HAP-1 (cell line): ENCODE results near the gene TSPEAR.
A peak's percentile ranks its signal among the peaks of the same experiment; 100 is the strongest.

ENCODE experiments used
- DNase-seq, 2 experiments: peaks; one replicate each; pipeline ENCODE4 v3.0.0-alpha.2; 2016 to 2020; ENCODE audit warnings: low spot score in 2 of 2
- H3K27me3 ChIP-seq: fragments of 250-450 bp; sonication (Bioruptor Pico); 2 replicates; pipeline ENCODE4 v1.5.1; 2020; ENCODE audit warnings: low read depth, mild to moderate bottlenecking, moderate library complexity
- H3K36me3 ChIP-seq: fragments of 250-450 bp; sonication (Bioruptor Pico); replicated peaks from 2 replicates; pipeline ENCODE4 v1.5.1; 2020; ENCODE audit warnings: mild to moderate bottlenecking
- H3K4me1 ChIP-seq: fragments of 250-450 bp; sonication (Bioruptor Pico); 2 replicates; pipeline ENCODE4 v1.5.1; 2020; ENCODE audit warnings: mild to moderate bottlenecking
- H3K4me3 ChIP-seq: fragments of 250-450 bp; sonication (Bioruptor Pico); 2 replicates; pipeline ENCODE4 v1.5.1; 2020; ENCODE audit warnings: mild to moderate bottlenecking, moderate library complexity
- H3K9me3 ChIP-seq: fragments of 250-450 bp; sonication (Bioruptor Pico); 2 replicates; pipeline ENCODE4 v1.5.1; 2020; ENCODE audit warnings: mild to moderate bottlenecking, moderate library complexity
- in situ Hi-C: fragments of 300-500 bp; cut with MboI; formaldehyde crosslinking; loops from 3 replicates; pipeline ENCODE4 v1.14.3; 2020; ENCODE audit warnings: low sequenced_read_pairs, inconsistent platforms, mixed read lengths

TSPEAR gene

DNA sequence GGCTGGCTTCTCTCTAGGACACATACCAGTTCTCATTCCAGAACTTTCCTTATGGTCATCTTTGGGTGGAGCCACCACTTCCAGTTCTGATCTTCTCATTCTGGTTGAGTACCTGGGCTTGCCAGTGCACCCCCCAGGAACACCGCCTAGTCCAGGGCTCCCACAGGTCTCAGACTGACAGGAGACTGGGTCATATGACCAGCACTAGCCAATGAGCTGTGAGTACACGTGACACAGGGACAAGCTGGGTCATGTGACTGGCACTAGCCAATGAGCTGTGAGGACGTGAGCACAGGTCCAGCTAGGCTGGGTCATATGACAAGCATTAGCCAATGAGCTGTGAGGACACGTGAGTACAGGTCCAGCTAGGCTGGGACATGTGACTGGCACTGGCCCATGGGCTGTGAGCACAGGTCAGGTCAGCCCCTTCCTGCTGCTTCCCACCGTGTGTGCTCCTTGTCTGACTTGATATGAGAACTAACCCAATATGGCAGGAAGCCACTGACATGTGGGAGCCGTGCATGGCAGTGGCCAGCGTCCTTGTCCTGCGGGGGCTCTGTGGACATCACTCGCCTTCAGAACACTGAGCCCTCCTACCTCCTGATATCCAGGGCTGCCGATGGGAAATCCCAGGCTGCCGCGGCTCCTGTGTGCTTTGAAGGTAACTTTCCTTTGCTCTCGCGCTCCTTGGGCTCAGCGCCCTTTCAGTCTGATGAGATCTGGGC lies 194.0 kb downstream of the TSPEAR start:
- in situ Hi-C loops: no loop called here

DNA sequence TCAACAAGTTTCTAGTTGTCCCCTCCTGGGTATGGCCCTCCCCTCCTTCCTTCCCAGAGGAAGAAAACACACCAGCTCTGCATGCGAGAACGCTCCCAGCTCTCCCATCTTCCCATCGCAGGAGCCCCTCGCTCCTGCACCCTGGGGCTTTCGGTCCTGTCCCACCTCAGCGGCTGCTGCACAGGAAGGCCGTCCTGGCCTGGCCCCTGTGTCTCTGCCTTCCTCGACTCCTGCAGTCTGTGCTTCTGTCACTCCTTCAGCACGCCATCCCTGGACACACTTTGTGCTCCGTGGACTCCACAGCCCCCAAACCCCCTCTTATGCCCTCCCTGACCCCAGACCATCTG lies 194.6 kb downstream of the TSPEAR start:
- Histone ChIP-seq H3K36me3 (no peaks in the 10 kb centered on the region), H3K9me3 (no peaks in the 10 kb centered on the region), H3K4me3 (no peak overlapping the region), H3K4me1 (no peaks in the 10 kb centered on the region), H3K27me3 (no peaks in the 10 kb centered on the region)
- no peak for DNase-seq
- in situ Hi-C loops: no loop called here

More for the DNA sequence above, 194.0 kb downstream of the TSPEAR start:
- DNase-seq: peak in 1 of 2 experiments; percentile 64
- no peaks in the 10 kb centered on the region for H3K9me3 ChIP-seq
- H3K4me3 ChIP-seq: no peak overlapping the region
- no peaks in the 10 kb centered on the region for H3K4me1 ChIP-seq
- H3K36me3 ChIP-seq: no peaks in the 10 kb centered on the region
- H3K27me3 ChIP-seq: no peaks in the 10 kb centered on the region

DNA sequence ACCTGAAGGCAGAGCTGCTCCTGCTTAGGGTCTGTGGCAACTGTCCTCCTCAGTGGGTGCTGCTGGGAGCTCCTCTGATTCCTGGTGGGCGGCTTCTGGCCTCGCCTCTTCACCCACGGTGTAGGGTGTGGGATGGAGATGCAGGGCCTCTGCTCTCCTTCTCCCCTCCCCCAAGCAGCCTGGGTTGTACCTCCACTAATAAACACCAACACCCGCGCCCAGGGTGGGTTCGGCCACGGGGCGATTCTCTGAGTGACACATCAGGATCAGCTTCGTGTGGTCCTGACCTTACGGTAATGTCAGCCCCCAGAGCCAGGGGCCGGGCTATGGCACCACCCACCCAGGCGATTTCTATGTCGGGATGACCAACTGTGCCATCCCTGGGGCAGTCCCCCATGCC lies 195.0 kb downstream of the TSPEAR start:
- no peak for DNase-seq
- Histone ChIP-seq H3K27me3 (no peaks in the 10 kb centered on the region), H3K9me3 (no peaks in the 10 kb centered on the region), H3K4me3 (no peak overlapping the region), H3K36me3 (no peaks in the 10 kb centered on the region), H3K4me1 (no peaks in the 10 kb centered on the region)
- in situ Hi-C loops: no loop called here

DNA sequence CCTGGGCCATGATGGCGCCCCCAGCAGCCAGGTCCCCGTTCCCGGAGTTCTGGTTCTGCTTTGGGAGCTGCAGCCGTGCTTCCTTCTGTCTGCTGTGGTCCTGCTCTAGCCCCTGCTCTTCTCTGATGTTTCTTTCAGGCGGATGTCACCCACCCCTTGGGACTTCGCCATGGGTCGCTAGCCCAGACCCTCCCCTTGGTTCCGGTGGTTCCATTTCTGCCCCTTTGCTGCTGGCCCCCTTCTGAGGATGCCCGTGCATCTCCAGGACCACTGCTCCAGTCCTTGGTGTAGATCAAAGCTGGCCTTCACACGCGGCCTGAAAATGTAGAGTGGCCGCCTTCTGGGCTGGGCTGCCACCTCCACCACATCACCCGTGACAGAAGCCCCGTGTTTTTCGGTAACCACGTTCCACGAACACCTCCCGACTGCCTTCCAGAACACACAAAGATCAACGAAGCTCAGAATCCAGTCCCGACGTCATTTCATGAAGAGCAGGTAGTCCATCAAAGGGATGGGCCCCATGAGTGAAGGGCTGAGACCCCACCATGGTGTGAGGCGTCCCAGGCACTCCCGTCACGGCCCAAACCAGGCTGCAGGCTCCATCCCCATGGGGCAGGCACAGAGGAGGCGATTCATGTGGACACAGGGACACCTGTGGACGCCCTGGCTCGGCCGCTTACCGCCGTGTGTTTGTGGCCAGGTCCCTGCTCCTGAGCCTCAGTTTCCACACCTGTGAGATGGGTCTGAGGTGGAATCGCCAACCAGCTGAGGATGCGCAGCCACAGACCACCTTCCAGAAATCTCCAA lies 195.8 kb downstream of the TSPEAR start:
- Histone ChIP-seq H3K36me3 (no peaks in the 10 kb centered on the region), H3K4me3 (no peak overlapping the region), H3K9me3 (no peaks in the 10 kb centered on the region), H3K4me1 (no peaks in the 10 kb centered on the region), H3K27me3 (no peaks in the 10 kb centered on the region)
- in situ Hi-C loops: no loop called here
- no peak for DNase-seq

DNA sequence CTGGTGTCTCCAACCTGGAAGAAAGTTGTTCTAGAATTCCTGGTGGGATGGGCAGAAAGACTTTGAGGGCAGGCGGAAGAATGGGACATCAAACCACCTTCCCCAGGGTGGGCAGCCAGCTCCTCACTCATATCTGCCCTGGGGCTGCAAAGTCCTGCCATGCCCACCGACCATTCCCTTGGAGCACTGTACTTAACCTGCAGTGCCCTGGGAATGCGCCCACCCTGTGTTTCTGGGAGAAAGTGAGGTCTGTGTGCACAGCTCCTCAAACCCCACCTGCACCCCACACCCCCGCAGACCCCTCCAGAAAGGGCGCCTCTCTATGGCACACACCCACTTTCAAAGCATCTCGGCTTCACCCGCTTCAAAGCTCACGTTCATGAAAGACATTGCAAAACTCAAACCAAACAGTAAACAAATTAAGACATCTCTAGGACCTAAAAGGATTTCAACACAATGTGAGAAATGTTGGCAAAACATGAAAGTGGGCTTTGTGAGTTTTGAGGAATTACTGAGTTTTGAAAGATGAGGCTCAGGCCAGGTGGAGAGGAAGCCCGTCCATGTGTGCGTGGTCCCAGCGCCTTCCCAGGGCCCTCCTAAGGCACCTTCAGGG lies 196.5 kb downstream of the TSPEAR start:
- Histone ChIP-seq H3K4me1 (no peaks in the 10 kb centered on the region), H3K4me3 (no peak overlapping the region), H3K36me3 (no peaks in the 10 kb centered on the region), H3K27me3 (no peaks in the 10 kb centered on the region), H3K9me3 (no peaks in the 10 kb centered on the region)
- in situ Hi-C loops: no loop called here
- DNase-seq: no peak

DNA sequence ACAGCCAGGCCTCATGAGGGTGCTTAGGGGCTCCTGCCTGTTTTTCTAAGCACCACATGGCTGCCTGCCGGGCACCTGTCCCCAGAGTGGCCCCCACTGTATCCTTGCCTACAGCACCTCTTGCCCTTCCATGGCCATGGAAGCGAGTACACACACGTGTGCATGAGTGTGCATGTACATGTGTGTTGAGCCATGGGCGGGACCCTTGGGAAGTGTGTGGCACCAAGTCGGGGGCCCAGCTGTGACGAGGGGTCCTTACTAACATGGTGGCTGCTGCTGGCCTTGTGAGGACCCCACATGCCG lies 197.2 kb downstream of the TSPEAR start:
- in situ Hi-C loops: no loop called here

DNA sequence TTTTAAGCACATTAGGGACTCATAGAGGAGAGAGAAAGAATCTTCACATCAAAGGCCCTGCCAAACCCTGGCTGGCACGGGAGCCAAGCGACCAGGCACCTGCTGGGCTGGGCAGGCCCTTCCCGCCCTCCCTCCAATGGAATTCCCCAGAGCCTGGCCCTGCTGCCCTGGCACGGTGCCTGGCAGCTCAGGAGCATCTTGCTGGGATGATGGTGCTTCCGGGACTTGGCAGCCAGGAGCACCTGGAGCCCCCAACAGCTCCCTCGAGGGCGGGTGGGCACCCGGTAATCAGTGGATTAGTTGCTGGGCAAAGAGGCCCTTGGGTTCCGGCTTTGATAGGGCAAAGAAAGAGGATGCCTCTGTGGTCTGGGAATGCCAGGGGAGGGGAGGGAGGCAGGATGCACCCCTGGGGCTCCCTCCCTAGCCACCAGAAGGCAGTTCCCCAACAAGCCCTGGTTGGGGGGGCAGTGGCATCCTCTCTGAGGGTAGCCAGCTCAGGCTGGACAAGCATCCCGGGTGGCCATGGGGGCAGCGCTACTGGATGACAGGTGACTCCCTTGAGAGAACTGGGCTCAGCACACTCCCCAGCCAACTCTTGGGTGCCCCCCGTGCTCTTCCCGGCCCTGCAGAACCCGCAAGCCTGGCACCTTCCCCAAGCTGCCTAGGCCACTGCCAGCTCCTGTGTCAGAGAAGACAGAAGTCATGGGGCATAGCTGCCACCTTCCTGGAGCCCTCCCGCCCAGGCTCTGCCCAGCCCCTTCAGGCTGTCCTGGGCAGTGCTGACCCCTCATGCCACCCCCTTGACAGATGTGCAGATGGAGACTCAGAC lies 197.8 kb downstream of the TSPEAR start:
- H3K4me1 ChIP-seq: no peaks in the 10 kb centered on the region
- no peak overlapping the region for H3K4me3 ChIP-seq
- no peaks in the 10 kb centered on the region for H3K36me3 ChIP-seq
- no peak for DNase-seq
- H3K9me3 ChIP-seq: no peaks in the 10 kb centered on the region
- no peaks in the 10 kb centered on the region for H3K27me3 ChIP-seq
- in situ Hi-C loops: no loop called here

More for the DNA sequence above, 197.2 kb downstream of the TSPEAR start:
- no peak for DNase-seq
- Histone ChIP-seq H3K36me3 (no peaks in the 10 kb centered on the region), H3K27me3 (no peaks in the 10 kb centered on the region), H3K9me3 (no peaks in the 10 kb centered on the region), H3K4me1 (no peaks in the 10 kb centered on the region), H3K4me3 (no peak overlapping the region)

DNA sequence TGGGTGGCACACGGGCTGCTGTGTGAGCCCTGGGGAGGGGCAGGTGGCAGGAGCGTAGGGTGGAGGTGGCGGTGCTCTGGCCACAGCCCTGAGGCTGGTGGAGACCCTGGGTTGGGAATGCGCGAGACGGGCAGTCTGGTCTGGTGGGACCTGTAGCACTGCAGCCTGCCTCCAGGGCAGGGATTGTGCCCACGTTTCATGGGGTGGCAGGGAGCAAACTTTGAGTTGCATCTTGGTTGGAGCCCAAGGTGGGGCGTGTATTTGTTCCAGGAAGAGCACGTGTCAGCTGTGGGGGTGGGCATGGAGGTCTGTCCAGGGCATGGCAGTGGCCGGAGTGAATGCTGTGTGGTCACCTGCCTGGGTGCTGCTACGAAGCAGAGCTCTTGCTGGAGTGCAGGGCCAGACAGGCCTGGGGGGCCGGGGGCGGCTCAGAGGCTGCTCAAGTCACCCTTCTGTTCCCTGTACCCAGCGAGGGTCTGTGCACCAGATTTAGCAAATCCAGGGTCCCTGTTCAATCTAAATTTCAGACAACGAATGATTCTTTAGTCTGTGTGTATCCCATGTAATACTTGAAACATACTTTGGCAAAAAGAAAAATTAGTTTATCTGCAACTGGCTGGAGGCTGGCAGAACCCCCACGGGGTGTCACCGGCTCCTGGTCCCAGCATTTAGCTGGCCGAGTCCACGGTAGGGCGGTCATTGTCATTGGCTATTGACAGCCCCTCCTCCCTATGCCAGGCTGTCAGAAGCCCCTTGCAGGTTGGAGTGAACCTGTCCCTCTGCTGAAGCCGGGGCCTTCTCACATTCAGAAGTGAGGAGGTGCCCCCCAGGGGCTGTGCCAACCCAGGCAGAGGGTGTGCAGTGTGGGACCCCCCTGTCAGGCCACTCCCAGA lies 198.6 kb downstream of the TSPEAR start:
- Histone ChIP-seq H3K27me3 (no peaks in the 10 kb centered on the region), H3K4me3 (no peak overlapping the region), H3K9me3 (no peaks in the 10 kb centered on the region), H3K36me3 (no peaks in the 10 kb centered on the region), H3K4me1 (no peaks in the 10 kb centered on the region)
- no peak for DNase-seq
- in situ Hi-C loops: no loop called here

DNA sequence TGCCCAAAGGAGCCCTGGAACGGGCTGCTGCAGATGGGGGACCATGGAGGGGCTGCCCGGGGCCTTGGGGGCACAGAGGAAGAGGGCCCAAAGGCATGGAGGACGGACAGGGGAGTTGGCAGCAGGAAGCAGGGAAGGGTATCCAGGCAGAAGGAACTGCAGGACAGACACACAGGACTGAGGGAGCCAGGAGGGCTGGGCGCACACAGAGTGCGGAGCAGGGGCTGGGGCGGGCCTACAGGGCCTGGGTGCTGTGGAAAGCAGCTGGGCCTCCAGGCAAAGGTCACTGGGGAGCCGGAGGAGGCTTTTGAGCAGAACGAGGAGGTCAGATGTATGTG lies 199.5 kb downstream of the TSPEAR start:
- Histone ChIP-seq H3K4me3 (no peak overlapping the region), H3K36me3 (no peaks in the 10 kb centered on the region), H3K4me1 (no peaks in the 10 kb centered on the region), H3K27me3 (no peaks in the 10 kb centered on the region; the same call in 1 of the 2 replicates), H3K9me3 (no peaks in the 10 kb centered on the region)
- in situ Hi-C loops: no loop called here
- no peak for DNase-seq

DNA sequence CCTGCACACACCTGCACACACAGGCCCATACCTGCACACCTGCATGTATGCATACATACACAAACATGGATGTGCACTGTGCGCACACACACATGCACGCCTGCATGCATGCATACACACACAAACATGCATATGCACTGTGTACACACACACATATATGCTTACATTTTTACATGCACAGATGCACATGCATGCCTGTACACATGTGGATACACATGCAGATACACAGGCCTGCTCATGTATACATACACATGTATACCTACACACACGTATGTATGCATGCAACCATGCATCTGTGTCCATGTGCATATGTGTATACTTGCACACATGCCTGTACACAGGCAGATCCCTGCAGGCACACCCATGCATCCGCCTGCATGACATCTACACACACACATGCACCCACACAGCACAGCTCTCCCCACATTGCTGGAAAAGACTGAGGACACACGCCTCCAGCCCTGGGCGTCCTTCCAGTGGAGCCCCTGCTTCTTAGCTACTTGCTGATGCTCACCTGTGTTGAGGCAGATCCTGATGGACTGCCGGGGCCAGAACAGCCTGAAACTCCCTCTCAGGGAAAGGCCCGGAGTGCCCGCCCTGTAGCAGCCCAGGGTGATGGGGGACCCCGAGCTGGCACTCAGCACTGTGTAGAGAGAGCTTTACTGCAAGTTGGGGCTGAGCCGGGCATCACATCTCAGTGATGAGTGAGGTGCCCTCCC lies 200.0 kb downstream of the TSPEAR start:
- in situ Hi-C loops: no loop called here
- Histone ChIP-seq H3K9me3 (no peaks in the 10 kb centered on the region), H3K27me3 (no peaks in the 10 kb centered on the region; the same call in 1 of the 2 replicates), H3K4me1 (no peaks in the 10 kb centered on the region), H3K4me3 (no peak overlapping the region), H3K36me3 (no peaks in the 10 kb centered on the region)
- DNase-seq: no peak

DNA sequence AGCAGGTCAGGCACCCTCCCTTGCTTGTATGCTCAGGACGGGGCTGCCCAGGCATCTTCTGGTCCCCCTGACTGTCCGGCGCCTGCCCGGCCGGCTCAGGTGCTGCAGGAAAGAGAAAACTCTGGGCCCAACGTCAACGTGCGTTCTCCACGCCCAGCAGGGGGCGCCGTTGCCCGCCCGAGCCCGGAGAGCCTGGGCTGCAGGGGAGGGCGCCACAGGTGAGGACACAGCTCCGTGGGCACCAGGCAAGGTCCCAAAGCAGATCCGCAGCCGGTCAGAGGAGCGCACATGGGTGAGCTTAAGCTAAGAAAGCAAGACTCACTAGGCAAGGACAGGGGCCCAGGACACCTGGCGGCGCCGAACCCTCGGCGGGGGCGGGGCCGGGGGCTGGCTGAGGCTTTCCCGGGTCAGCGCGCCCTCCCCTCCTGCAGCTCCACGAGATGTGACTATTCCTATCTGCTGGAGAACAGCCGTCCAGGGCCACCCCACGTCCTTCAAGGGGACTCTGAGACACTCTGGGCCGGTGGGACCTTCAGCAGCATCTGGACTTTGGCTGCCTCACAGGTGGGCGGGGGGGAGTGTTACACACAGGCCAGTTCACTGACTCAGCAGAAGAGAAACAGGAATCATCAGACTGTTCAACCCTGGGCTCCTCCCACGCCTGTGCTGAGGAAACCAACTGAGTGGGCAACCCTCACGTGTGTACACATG lies 200.7 kb downstream of the TSPEAR start:
- H3K4me3 ChIP-seq: peak overlapping the region; percentile 18

DNA sequence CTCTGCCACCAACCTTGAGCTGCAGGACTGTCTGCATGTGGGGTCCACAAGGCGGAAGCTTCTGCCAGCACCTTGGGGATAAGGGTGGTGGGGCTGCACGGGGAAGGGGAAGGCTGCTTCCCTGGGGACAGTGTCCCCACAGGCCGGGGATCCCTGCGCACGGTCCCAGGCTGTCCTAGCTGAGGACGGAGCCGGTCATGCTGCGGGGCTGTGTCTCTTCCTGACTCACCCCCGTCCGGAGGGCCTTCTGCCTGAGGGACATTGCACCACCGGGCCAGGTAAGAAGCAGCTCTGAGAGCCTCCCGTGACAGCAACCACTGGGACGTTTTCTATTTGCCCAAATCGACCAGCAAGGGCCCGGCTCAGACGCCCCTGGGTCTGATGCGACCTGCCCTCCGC lies 201.3 kb downstream of the TSPEAR start:
- no peaks in the 10 kb centered on the region for H3K4me1 ChIP-seq

More for the DNA sequence above, 200.7 kb downstream of the TSPEAR start:
- Histone ChIP-seq H3K9me3 (no peaks in the 10 kb centered on the region), H3K4me1 (no peaks in the 10 kb centered on the region), H3K27me3 (no peaks in the 10 kb centered on the region; the same call in 1 of the 2 replicates), H3K36me3 (no peaks in the 10 kb centered on the region)
- in situ Hi-C loops: no loop called here
- peak; percentile 26 to 81 for DNase-seq

More for the DNA sequence above, 201.3 kb downstream of the TSPEAR start:
- no peak for DNase-seq
- in situ Hi-C loops: no loop called here
- Histone ChIP-seq H3K4me3 (no peak overlapping the region), H3K9me3 (no peaks in the 10 kb centered on the region), H3K27me3 (no peaks in the 10 kb centered on the region; the same call in 1 of the 2 replicates), H3K36me3 (no peaks in the 10 kb centered on the region)
